Activated naive CD8-positive, alpha-beta T cell treated with anti-CD3 and anti-CD28 coated beads, Interleukin-2, amount 10 ng/mL, durations not matched to agents 7 days and 5 days (primary cell): ENCODE results near the gene FNDC4. TPM values are rescaled to one million over a fixed set of nuclear protein-coding genes. Genes with fewer than 3 reads are reported as not detected.

ENCODE experiments used
- total RNA-seq, 2 experiments: library from RNA; stranded (reverse); gene quantifications; one replicate each; pipeline ENCODE4 v1.2.3, GENCODE V29; 2021

FNDC4 gene
- total RNA-seq, 2 experiments from 2014 or later: not detected

Other genes starting within 250 kb of the FNDC4 start
- gene SLC30A3, start 232.2 kb downstream of the FNDC4 start, total RNA-seq: under 1 TPM; 0.34 to 0.64 TPM
- gene DNAJC5G, start 219.8 kb downstream of the FNDC4 start, total RNA-seq: not detected
- gene TRIM54, start 212.8 kb downstream of the FNDC4 start, total RNA-seq: under 1 TPM in 1 of 2 experiments, not detected in 1; 0.19 TPM
- 1 to 10 TPM; 3.7 to 5.1 TPM for gene UCN, start 186.8 kb downstream of the FNDC4 start, total RNA-seq
- gene MPV17, start 172.1 kb downstream of the FNDC4 start, total RNA-seq: 100 to 1,000 TPM in 1 of 2 experiments, 10 to 100 TPM in 1; 93.4 to 100 TPM
- gene GTF3C2, start 138.4 kb downstream of the FNDC4 start, total RNA-seq: 10 to 100 TPM; 66.4 to 70.8 TPM
- 10 to 100 TPM; 38.3 to 39.2 TPM for gene EIF2B4, start 124.9 kb downstream of the FNDC4 start, total RNA-seq
- 100 to 1,000 TPM; 113 to 116 TPM for gene SNX17, start 124.6 kb downstream of the FNDC4 start, total RNA-seq
- 10 to 100 TPM; 16.4 to 18.6 TPM for gene ZNF513, start 114.5 kb downstream of the FNDC4 start, total RNA-seq
- gene PPM1G, start 85.6 kb downstream of the FNDC4 start, total RNA-seq: 10 to 100 TPM; 90.1 to 91.3 TPM
- 10 to 100 TPM; 92.2 to 92.5 TPM for gene NRBP1, start 66.6 kb downstream of the FNDC4 start, total RNA-seq
- gene KRTCAP3, start 52.8 kb downstream of the FNDC4 start, total RNA-seq: 10 to 100 TPM; 12.2 to 13.9 TPM
- gene IFT172, start 5.5 kb downstream of the FNDC4 start, total RNA-seq: 10 to 100 TPM; 17.9 to 18.8 TPM
- not detected for gene GCKR, start 1.6 kb upstream of the FNDC4 start, total RNA-seq
- gene ZNF512, start 87.8 kb upstream of the FNDC4 start, total RNA-seq: 10 to 100 TPM; 55.0 to 56.6 TPM
- 1 to 10 TPM; 1.1 to 1.6 TPM for gene CCDC121, start 133.8 kb upstream of the FNDC4 start, total RNA-seq
- 10 to 100 TPM; 32.7 to 37.4 TPM for gene GPN1, start 133.8 kb upstream of the FNDC4 start, total RNA-seq
- 10 to 100 TPM; 42.8 to 43.4 TPM for gene SUPT7L, start 168.4 kb upstream of the FNDC4 start, total RNA-seq
- gene SLC4A1AP, start 168.7 kb upstream of the FNDC4 start, total RNA-seq: 10 to 100 TPM; 25.1 to 27.4 TPM